H1 (cell line): ENCODE results near the gene RSPO1. TPM values are rescaled to one million over a fixed set of nuclear protein-coding genes. Genes with fewer than 3 reads are reported as not detected.

Source experiments
- CTCF ChIA-PET: fragments of 300-600 bp; sonication (Branson Sonifier 250); formaldehyde crosslinking; loops from one replicate; lab custom pipeline; 2021; ENCODE audit not compliant: partially characterized antibody; lab: Charles Lee
- POLR2A ChIA-PET: fragments of 300-600 bp; sonication (Branson Sonifier 250); formaldehyde crosslinking; loops from one replicate; lab custom pipeline; 2021; ENCODE audit warnings: inconsistent platforms; ENCODE audit not compliant: partially characterized antibody; lab: Charles Lee
- DNase-seq, 2 experiments: peaks; one replicate each; pipeline versions ENCODE4 v3.0.0 to v3.0.0-alpha.2; 2010 to 2022; ENCODE audit warnings: low spot score in 2 of 2, low read depth in 1 of 2, mixed read lengths in 1 of 2
- FAIRE-seq: peaks from 2 replicates; lab custom pipeline; 2011; peaks lifted over from hg19 to GRCh38; lab: Jason Lieb, UNC
- H2AFZ ChIP-seq: 2 replicates; pipeline ENCODE4 v1.8.1; 2012; ENCODE audit warnings: low read length, inconsistent platforms
- H2AK5ac ChIP-seq: 2 replicates; pipeline ENCODE4 v1.6.1; 2013; ENCODE audit warnings: low read depth, low read length
- H2BK120ac ChIP-seq: replicated peaks from 2 replicates; pipeline ENCODE3; 2013; ENCODE audit warnings: low read depth, low read length, inconsistent platforms
- H2BK12ac ChIP-seq: 2 replicates; pipeline ENCODE4 v1.6.1; 2013; ENCODE audit warnings: low read depth, low read length
- H2BK15ac ChIP-seq: 2 replicates; pipeline ENCODE4 v1.6.1; 2013; ENCODE audit warnings: low read length
- H2BK20ac ChIP-seq: 2 replicates; pipeline ENCODE4 v1.6.1; 2013; ENCODE audit warnings: low read length
- H2BK5ac ChIP-seq: 2 replicates; pipeline ENCODE4 v1.6.1; 2013; ENCODE audit warnings: low read depth, low read length
- H3K14ac ChIP-seq: 2 replicates; pipeline ENCODE4 v1.6.1; 2013; ENCODE audit warnings: inconsistent platforms; ENCODE audit not compliant: insufficient read length
- H3K18ac ChIP-seq: 2 replicates; pipeline ENCODE4 v1.6.1; 2013; ENCODE audit warnings: low read length; ENCODE audit errors: extremely low read depth
- H3K23ac ChIP-seq: 2 replicates; pipeline ENCODE4 v1.6.1; 2013; ENCODE audit warnings: inconsistent platforms; ENCODE audit not compliant: insufficient read length
- H3K23me2 ChIP-seq: 2 replicates; pipeline ENCODE4 v1.6.1; 2013; ENCODE audit warnings: low read depth, low read length
- H3K27ac ChIP-seq: 2 replicates; pipeline ENCODE4 v1.6.1; 2011; ENCODE audit warnings: low read depth, low read length, inconsistent platforms
- H3K27me3 ChIP-seq, 4 experiments: replicated peaks in 1 of 4; 1 replicate in 1 of 4; 2 replicates in 3 of 4; pipeline versions ENCODE4 v1.6.1 to v1.8.1; 2011 to 2013; ENCODE audit warnings: low read length in 3 of 4, mild to moderate bottlenecking in 3 of 4, inconsistent platforms in 2 of 4, mixed read lengths in 2 of 4, moderate library complexity in 1 of 4; ENCODE audit not compliant: control insufficient read depth in 3 of 4, insufficient read depth in 3 of 4; ENCODE audit errors: extremely low read depth in 1 of 4
- H3K36me3 ChIP-seq, 4 experiments: 2 replicates each; pipeline versions ENCODE4 v1.6.1 to v1.8.1; 2011 to 2013; ENCODE audit warnings: mild to moderate bottlenecking in 4 of 4, low read length in 3 of 4, moderate library complexity in 2 of 4, control low read depth in 1 of 4, inconsistent platforms in 1 of 4; ENCODE audit not compliant: insufficient read depth in 4 of 4, control insufficient read depth in 2 of 4
- H3K4ac ChIP-seq: replicated peaks from 2 replicates; pipeline ENCODE3; 2013; ENCODE audit warnings: low read length, low read depth, mixed read lengths, inconsistent platforms; ENCODE audit not compliant: insufficient read length
- H3K4me1 ChIP-seq, 4 experiments: replicated peaks in 1 of 4; 1 replicate in 1 of 4; 2 replicates in 3 of 4; pipeline versions ENCODE4 v1.6.1 to v1.8.1; 2011 to 2013; ENCODE audit warnings: low read length in 3 of 4, inconsistent platforms in 2 of 4, mixed read lengths in 1 of 4; ENCODE audit not compliant: insufficient read depth in 4 of 4, control insufficient read depth in 3 of 4
- H3K4me2 ChIP-seq, 2 experiments: 2 replicates each; pipeline versions ENCODE4 v1.6.1 to v1.8.1; 2011 to 2013; ENCODE audit warnings: low read depth in 2 of 2, low read length in 2 of 2, control low read depth in 1 of 2, inconsistent platforms in 1 of 2, mild to moderate bottlenecking in 1 of 2; ENCODE audit not compliant: insufficient read depth in 1 of 2
- H3K4me3 ChIP-seq, 4 experiments: fragments of 200-600, 300-600 bp in 1 of 4; sonication (generic), shearing (Covaris generic), sonication (Bioruptor Twin) in 1 of 4; 2 replicates each; pipeline versions ENCODE4 v1.5.1 to v1.8.1; 2011 to 2016; ENCODE audit warnings: low read length in 4 of 4, low read depth in 3 of 4, control low read depth in 2 of 4, inconsistent platforms in 2 of 4, mild to moderate bottlenecking in 2 of 4, mixed read lengths in 1 of 4, moderate library complexity in 1 of 4; ENCODE audit not compliant: insufficient read depth in 2 of 4; ENCODE audit errors: extremely low read depth in 1 of 4
- H3K56ac ChIP-seq: replicated peaks from 2 replicates; pipeline ENCODE3; 2013; ENCODE audit warnings: low read depth, mild to moderate bottlenecking, mixed read lengths, low read length, inconsistent platforms; ENCODE audit not compliant: insufficient read length
- H3K79me1 ChIP-seq: 2 replicates; pipeline ENCODE4 v1.6.1; 2013; ENCODE audit warnings: low read depth, low read length, control low read depth
- H3K79me2 ChIP-seq, 2 experiments: 2 replicates each; pipeline versions ENCODE4 v1.6.1 to v1.8.1; 2012 to 2013; ENCODE audit warnings: low read length in 2 of 2, mild to moderate bottlenecking in 2 of 2, inconsistent platforms in 1 of 2; ENCODE audit not compliant: insufficient read depth in 2 of 2, control insufficient read depth in 1 of 2
- H3K9ac ChIP-seq, 4 experiments: replicated peaks in 1 of 4; 1 replicate in 1 of 4; 2 replicates in 3 of 4; pipeline versions ENCODE4 v1.6.1 to v1.8.1; 2011 to 2013; ENCODE audit warnings: low read depth in 3 of 4, low read length in 3 of 4, control low read depth in 2 of 4, mild to moderate bottlenecking in 2 of 4, moderate library complexity in 2 of 4, inconsistent platforms in 1 of 4; ENCODE audit errors: extremely low read depth in 1 of 4
- H3K9me3 ChIP-seq, 2 experiments: 2 replicates each; pipeline versions ENCODE4 v1.6.1 to v1.8.1; 2012 to 2013; ENCODE audit warnings: mild to moderate bottlenecking in 2 of 2, moderate library complexity in 2 of 2, control low read depth in 1 of 2, inconsistent platforms in 1 of 2, low read depth in 1 of 2, low read length in 1 of 2, mixed read lengths in 1 of 2; ENCODE audit not compliant: insufficient read depth in 2 of 2
- H4K20me1 ChIP-seq, 2 experiments: replicated peaks in 1 of 2; 2 replicates each; pipeline versions ENCODE3 to v1.8.1; 2011 to 2013; ENCODE audit warnings: inconsistent platforms in 2 of 2, low read length in 2 of 2, mild to moderate bottlenecking in 1 of 2; ENCODE audit not compliant: insufficient read depth in 2 of 2, control insufficient read depth in 1 of 2
- H4K5ac ChIP-seq: 2 replicates; pipeline ENCODE4 v1.6.1; 2013; ENCODE audit warnings: low read length, low read depth, mixed read lengths, inconsistent platforms; ENCODE audit not compliant: insufficient read length
- H4K8ac ChIP-seq: 2 replicates; pipeline ENCODE4 v1.8.0; 2013; ENCODE audit warnings: mild to moderate bottlenecking, moderate library complexity, low read length, inconsistent platforms; ENCODE audit not compliant: insufficient read depth; ENCODE audit errors: extremely low read depth
- H4K91ac ChIP-seq: replicated peaks from 2 replicates; pipeline ENCODE3; 2013; ENCODE audit warnings: low read length, mixed read lengths, inconsistent platforms; ENCODE audit not compliant: insufficient read length
- ATF2 ChIP-seq: IDR thresholded peaks from 2 replicates; pipeline ENCODE4 v1.6.1; 2012; ENCODE audit warnings: low read length, inconsistent platforms
- CHD1 ChIP-seq: IDR thresholded peaks from 2 replicates; pipeline ENCODE4 v1.6.1; 2012; ENCODE audit warnings: low read depth, low read length, improper control_type of control experiment
- CREB1 ChIP-seq: IDR thresholded peaks from 2 replicates; pipeline ENCODE4 v1.6.1; 2012; ENCODE audit warnings: inconsistent platforms
- GABPA ChIP-seq: IDR thresholded peaks from 2 replicates; pipeline ENCODE4 v1.6.1; 2011; ENCODE audit warnings: mild to moderate bottlenecking, low read length, moderate library complexity, borderline replicate concordance; ENCODE audit not compliant: insufficient read depth
- GTF2F1 ChIP-seq: IDR thresholded peaks from 2 replicates; pipeline ENCODE4 v1.6.1; 2012; ENCODE audit warnings: low read depth, low read length, improper control_type of control experiment, borderline replicate concordance
- JUND ChIP-seq: IDR thresholded peaks from 2 replicates; pipeline ENCODE4 v1.6.1; 2011; ENCODE audit warnings: mild to moderate bottlenecking, improper control_type of control experiment, low read length
- NRF1 ChIP-seq: IDR thresholded peaks from 2 replicates; pipeline ENCODE4 v1.6.1; 2011; ENCODE audit warnings: mild to moderate bottlenecking, low read depth, low read length, improper control_type of control experiment
- RFX5 ChIP-seq: IDR thresholded peaks from 2 replicates; pipeline ENCODE4 v1.6.1; 2011; ENCODE audit warnings: low read depth, low read length, improper control_type of control experiment, borderline replicate concordance
- SIRT6 ChIP-seq: IDR thresholded peaks from one replicate; pipeline ENCODE4 v1.7.1; 2012; ENCODE audit warnings: low read length, inconsistent platforms
- SIX5 ChIP-seq: IDR thresholded peaks from 2 replicates; pipeline ENCODE4 v1.6.1; 2011; ENCODE audit warnings: mild to moderate bottlenecking, low read depth, low read length
- TEAD4 ChIP-seq: IDR thresholded peaks from 2 replicates; pipeline ENCODE4 v1.6.1; 2012; ENCODE audit warnings: low read depth, low read length, inconsistent platforms, mixed read lengths
- USF2 ChIP-seq: IDR thresholded peaks from 2 replicates; pipeline ENCODE4 v1.6.1; 2011; ENCODE audit warnings: low read length, improper control_type of control experiment
- WGBS, 2 experiments: shearing (Covaris generic) in 1 of 2; methylation state at CpG; one replicate each; pipeline versions ENCODE4 v1.1.6 to v1.1.7; 2013 to 2015; ENCODE audit warnings: low lambda C conversion rate in 2 of 2, mixed read lengths in 2 of 2, inconsistent platforms in 1 of 2, low coverage in 1 of 2, missing lambda C conversion rate in 1 of 2; ENCODE audit not compliant: insufficient replicate concordance in 2 of 2, insufficient coverage in 1 of 2, insufficient read length in 1 of 2; ENCODE audit errors: extremely low coverage in 1 of 2, missing lambda C conversion rate in 1 of 2; 5-methylcytosine and 5-hydroxymethylcytosine counted together
- polyA plus RNA-seq, 7 experiments: library from polyadenylated mRNA; depleted of rRNA in 3 of 7; stranded (reverse) in 5 of 7; unstranded in 2 of 7; fragments of >200 nt in 5 of 7; fragments of 200-250 nt in 2 of 7; gene quantifications; 1 replicate in 5 of 7; 2 replicates in 1 of 7; 4 replicates in 1 of 7; pipeline versions ENCODE4 v1.2.1 to v1.2.3, GENCODE V29; 2011 to 2013; ENCODE audit warnings: missing spikeins in 2 of 7, mixed read lengths in 2 of 7
- total RNA-seq: library from RNA; stranded (reverse); fragmentation: NEBNext Ultra II Directional; extraction: Animal tissue kit (Norgen Biotek cat#: 25700); gene quantifications from 2 replicates; pipeline ENCODE4 v1.2.1, GENCODE V29; 2021

Gene RSPO1
- total and polyA plus RNA-seq, 2 of the 8 experiments (the other 6 are each of a cell fraction or from before 2014, with no cell fraction given) = 0.39 TPM; not detected in 1

GRCh38 chr1:37609994-37610393 is 24.7 kb downstream of the RSPO1 start:
- DNase-seq (no peak), FAIRE-seq (no peak)
- Histone ChIP-seq H2BK5ac (no peak overlapping the region), H2AK5ac (no peak overlapping the region), H3K4ac (no peak overlapping the region), H3K18ac (no peak overlapping the region), H2BK120ac (no peak overlapping the region), H3K23ac (no peak overlapping the region), H3K79me1 (no peaks in the 10 kb centered on the region), H2BK15ac (no peak overlapping the region), H3K9ac (no peak overlapping the region), H2BK20ac (no peak overlapping the region), H3K79me2 (no peaks in the 10 kb centered on the region), H3K27ac (no peak overlapping the region), H2AFZ (no peak overlapping the region), H4K8ac (no peak overlapping the region), H3K36me3 (no peaks in the 10 kb centered on the region), H3K4me2 (no peak overlapping the region), H2BK12ac (no peak overlapping the region), H3K27me3 (peaks cover 0 to 16% (median 9%) of the 10 kb centered on the region in 4 experiments; a peak in 3 of 7 replicates), H3K14ac (no peak overlapping the region), H4K20me1 (no peaks in the 10 kb centered on the region), H4K5ac (no peak overlapping the region), H4K91ac (no peak overlapping the region), H3K9me3 (no peaks in the 10 kb centered on the region), H3K4me1 (no peaks in the 10 kb centered on the region), H3K4me3 (no peak overlapping the region), H3K56ac (no peak overlapping the region), H3K23me2 (no peaks in the 10 kb centered on the region)
- POLR2A ChIA-PET = interaction anchor here (1.9 kb wide), 1 partner anchor 14 kb away, joined by 9 read pairs; the partner anchor contains the start of gene GNL2
- 81% methylated on average over 2 of the region's 2 CpGs; no CpG with 5 or more reads in 1 of the 2 experiments for WGBS, 2 experiments
- CTCF ChIA-PET = interaction anchor here (12.9 to 13.4 kb wide), 2 partner anchors 10 to 71 kb away, joined by 206 to 400 read pairs; a partner anchor contains a TSS
- TF ChIP-seq CHD1 (no peak), SIRT6 (no peak), TEAD4 (no peak), JUND (no peak), SIX5 (no peak), GTF2F1 (no peak), USF2 (no peak), NRF1 (no peak), ATF2 (no peak), CREB1 (no peak), RFX5 (no peak), GABPA (no peak)
